HepG2 (cell line): ENCODE measurements around the gene DUSP9. TPM values are rescaled to one million over a fixed set of nuclear protein-coding genes. Genes with fewer than 3 reads are reported as not detected.

Source experiments
- ATAC-seq: fragments of 200-7000 bp; cut with Tn5 transposase; 3 replicates; pipeline ENCODE4 v1.9.1; 2020; ENCODE audit warnings: mild to moderate bottlenecking, moderate library complexity
- BruUV-seq: library from RNA; stranded (reverse); fragments of 400-500 nt; replicated peaks from 2 replicates; lab custom pipeline; 2021; lab: Mats Ljungman, UMichigan
- CTCF ChIA-PET: fragments of 300-600 bp; formaldehyde crosslinking; extraction: SDS; loops from one replicate; lab custom pipeline; 2021; ENCODE audit warnings: low total read pairs, inconsistent platforms, low intra/inter-chr PET ratio; lab: Yijun Ruan, JAX
- POLR2A ChIA-PET: fragments of 350-600 bp; sonication (Branson Sonifier 250); formaldehyde crosslinking; loops from one replicate; lab custom pipeline; 2020; ENCODE audit warnings: antibody characterized with exemption, inconsistent platforms; lab: Yijun Ruan, JAX
- DNase-seq: peaks from one replicate; pipeline ENCODE4 v3.0.0-alpha.2; 2015; ENCODE audit warnings: low spot score
- FAIRE-seq: peaks from 3 replicates; lab custom pipeline; 2011; peaks lifted over from hg19 to GRCh38; lab: Jason Lieb, UNC
- H2AFZ ChIP-seq: one replicate; pipeline ENCODE4 v1.6.1; 2011; ENCODE audit warnings: low read length, inconsistent platforms
- H3K27ac ChIP-seq: fragments of 300-600 bp; 3 replicates; pipeline ENCODE4 v1.8.0; 2011; ENCODE audit warnings: mixed run types, mild to moderate bottlenecking, mixed read lengths, low read length, inconsistent platforms; ENCODE audit not compliant: insufficient read depth; ENCODE audit errors: extremely low read length
- H3K27me3 ChIP-seq, 2 experiments: fragments of 200-600 bp in 1 of 2; 2 replicates in 1 of 2; 3 replicates in 1 of 2; pipeline versions ENCODE4 v1.6.0 to v1.8.0; 2011; ENCODE audit warnings: low read length in 2 of 2, mild to moderate bottlenecking in 2 of 2, moderate library complexity in 2 of 2, inconsistent platforms in 1 of 2; ENCODE audit not compliant: insufficient read depth in 2 of 2, control insufficient read depth in 1 of 2
- H3K36me3 ChIP-seq, 2 experiments: fragments of 200-600 bp in 1 of 2; replicated peaks in 1 of 2; 2 replicates in 1 of 2; 3 replicates in 1 of 2; pipeline versions ENCODE4 v1.5.1 to v1.8.0; 2011; ENCODE audit warnings: low read length in 2 of 2, inconsistent platforms in 1 of 2; ENCODE audit not compliant: insufficient read depth in 2 of 2, control insufficient read depth in 1 of 2
- H3K4me1 ChIP-seq: 2 replicates; pipeline ENCODE4 v1.5.1; 2012; ENCODE audit warnings: low read length, inconsistent platforms; ENCODE audit not compliant: insufficient read depth
- H3K4me2 ChIP-seq: 2 replicates; pipeline ENCODE4 v1.6.0; 2011; ENCODE audit warnings: low read depth, low read length, inconsistent platforms
- H3K4me3 ChIP-seq, 3 experiments: fragments of 200-600 bp in 1 of 3; sonication (generic), shearing (Covaris generic) in 1 of 3; replicated peaks in 1 of 3; 2 replicates each; pipeline ENCODE4 v1.5.1; 2011 to 2016; ENCODE audit warnings: low read length in 3 of 3, inconsistent platforms in 2 of 3, low read depth in 2 of 3, mild to moderate bottlenecking in 2 of 3, control low read depth in 1 of 3, mixed read lengths in 1 of 3; ENCODE audit not compliant: insufficient read depth in 1 of 3
- H3K79me2 ChIP-seq: one replicate; pipeline ENCODE4 v1.6.1; 2011; ENCODE audit warnings: low read length, inconsistent platforms; ENCODE audit not compliant: insufficient read depth
- H3K9ac ChIP-seq: 2 replicates; pipeline ENCODE4 v1.6.0; 2011; ENCODE audit warnings: mild to moderate bottlenecking, low read depth, low read length, inconsistent platforms; ENCODE audit not compliant: insufficient read depth
- H3K9me3 ChIP-seq: 2 replicates; pipeline ENCODE4 v1.5.1; 2012; ENCODE audit warnings: mild to moderate bottlenecking, low read length
- H4K20me1 ChIP-seq: 2 replicates; pipeline ENCODE4 v1.6.0; 2011; ENCODE audit warnings: inconsistent platforms, mild to moderate bottlenecking, low read length, moderate library complexity; ENCODE audit not compliant: insufficient read depth
- DR1 ChIP-seq: sonication (generic); formaldehyde crosslinking; IDR thresholded peaks from 2 replicates; pipeline ENCODE4 v1.8.0; 2021; ENCODE audit warnings: mild to moderate bottlenecking, missing genetic modification reagents, inconsistent platforms
- HNRNPL ChIP-seq: fragments of 200-400 bp; formaldehyde crosslinking; IDR thresholded peaks from 2 replicates; pipeline ENCODE4 v1.6.1; 2017; ENCODE audit warnings: mild to moderate bottlenecking, low read depth, low read length
- SOX6 ChIP-seq, 2 experiments: fragments of 450-650 bp in 1 of 2; sonication (generic) in 1 of 2; formaldehyde crosslinking in 1 of 2; IDR thresholded peaks; 2 replicates each; pipeline versions ENCODE4 v1.4.0 to v1.6.1; 2017 to 2020; ENCODE audit warnings: antibody characterized with exemption in 1 of 2, mild to moderate bottlenecking in 1 of 2, missing genetic modification reagents in 1 of 2
- STAG1 ChIP-seq: sonication (generic); formaldehyde crosslinking; IDR thresholded peaks from 2 replicates; pipeline ENCODE4 v1.4.0; 2020; ENCODE audit warnings: missing genetic modification reagents
- ZNF878 ChIP-seq: sonication (generic); formaldehyde crosslinking; IDR thresholded peaks from 2 replicates; pipeline ENCODE4 v1.8.1; 2023; ENCODE audit warnings: mild to moderate bottlenecking, missing genetic modification reagents, moderate library complexity
- WGBS: methylation state at CpG from one replicate; pipeline ENCODE4 v1.1.6; 2017; ENCODE audit warnings: low lambda C conversion rate; 5-methylcytosine and 5-hydroxymethylcytosine counted together
- in situ Hi-C: cut with HindIII; loops from 2 replicates; pipeline ENCODE4 v1.10.0; 2017; ENCODE audit warnings: low pct_unique_long_range_greater_than_20kb; ENCODE audit not compliant: extremely low pct_ligation_motif_present
- intact Hi-C: fragments of 100-400 bp; cut with micrococcal nuclease; formaldehyde crosslinking; loops from one replicate; pipeline ENCODE4 v1.10.0; 2022; ENCODE audit not compliant: unreplicated experiment
- polyA plus RNA-seq, 8 experiments: library from polyadenylated mRNA; depleted of rRNA in 3 of 8; stranded (reverse) in 7 of 8; unstranded in 1 of 8; fragments of >200 nt; fragmentation: Illumina TruSeq in 4 of 8; extraction: Trizol in 4 of 8; gene quantifications; 2 replicates each; pipeline versions ENCODE4 v1.2.1 to v1.2.3, GENCODE V29; 2011 to 2016; ENCODE audit warnings: low read depth in 4 of 8, missing spikeins in 1 of 8, mixed read lengths in 1 of 8; ENCODE audit not compliant: insufficient read depth in 1 of 8
- total RNA-seq, 5 experiments: library from RNA; depleted of rRNA; stranded (reverse); fragments of >200 nt; fragmentation: Illumina TruSeq; extraction: Trizol; gene quantifications; 2 replicates each; pipeline ENCODE4 v1.2.3, GENCODE V29; 2016; ENCODE audit warnings: low read depth in 1 of 5
- TF ChIP-seq, protein P1 (sequence below): sonication (generic); formaldehyde crosslinking; IDR thresholded peaks from 2 replicates; pipeline ENCODE4 v1.4.0; 2020; ENCODE audit warnings: missing genetic modification reagents, borderline replicate concordance
- TF ChIP-seq, protein P2 (sequence below): sonication (generic); formaldehyde crosslinking; IDR thresholded peaks from 2 replicates; pipeline ENCODE4 v1.4.0; 2020; ENCODE audit warnings: missing genetic modification reagents, borderline replicate concordance
- TF ChIP-seq, protein P3 (sequence below): sonication (generic); formaldehyde crosslinking; IDR thresholded peaks from 2 replicates; pipeline ENCODE4 v1.5.0; 2020; ENCODE audit warnings: mild to moderate bottlenecking, missing genetic modification reagents, moderate library complexity

Gene DUSP9
- total and polyA plus RNA-seq, 2 of the 13 experiments (the other 11 are each of a cell fraction or from before 2014, with no cell fraction given): 235 to 435 TPM

DNA sequence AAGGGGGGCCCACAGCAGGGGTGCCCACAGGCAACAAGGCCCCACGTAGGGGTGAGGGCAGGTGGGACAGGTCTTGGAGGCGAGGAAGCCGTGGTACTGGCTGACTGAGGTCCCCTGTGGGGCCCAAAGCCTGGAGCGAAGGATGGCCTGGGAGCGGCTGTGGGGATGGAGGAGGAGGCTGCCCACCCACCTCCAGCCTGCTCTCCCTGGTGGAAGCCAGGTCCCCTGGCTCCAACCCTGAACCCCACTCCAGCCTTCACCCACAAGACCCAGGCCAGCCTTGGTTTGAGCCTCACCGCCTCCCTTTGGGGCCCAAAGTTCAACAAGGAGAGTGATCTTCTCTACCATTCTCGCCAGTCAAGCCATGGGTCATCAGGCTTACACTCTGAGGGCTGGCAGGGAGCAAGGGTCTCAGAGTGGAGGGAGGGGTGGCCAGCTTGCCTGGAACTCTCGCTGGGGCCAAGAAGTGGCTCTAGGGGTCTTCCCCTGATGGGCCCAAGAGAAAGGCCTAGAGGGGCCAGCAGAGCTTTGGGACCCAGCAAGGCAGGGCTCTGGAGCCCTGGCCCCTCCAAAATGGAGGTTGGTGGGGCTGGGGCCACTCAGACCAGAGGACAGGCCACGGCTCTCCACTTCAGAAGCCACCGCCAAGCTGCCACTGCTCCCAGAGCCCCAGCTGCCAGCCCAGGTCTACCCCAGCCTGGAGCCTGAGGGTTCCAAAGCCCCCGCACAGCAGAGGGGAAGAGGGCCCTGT, 21.6 kb downstream of the DUSP9 start (continued):
- TF ChIP-seq, protein P1, sequence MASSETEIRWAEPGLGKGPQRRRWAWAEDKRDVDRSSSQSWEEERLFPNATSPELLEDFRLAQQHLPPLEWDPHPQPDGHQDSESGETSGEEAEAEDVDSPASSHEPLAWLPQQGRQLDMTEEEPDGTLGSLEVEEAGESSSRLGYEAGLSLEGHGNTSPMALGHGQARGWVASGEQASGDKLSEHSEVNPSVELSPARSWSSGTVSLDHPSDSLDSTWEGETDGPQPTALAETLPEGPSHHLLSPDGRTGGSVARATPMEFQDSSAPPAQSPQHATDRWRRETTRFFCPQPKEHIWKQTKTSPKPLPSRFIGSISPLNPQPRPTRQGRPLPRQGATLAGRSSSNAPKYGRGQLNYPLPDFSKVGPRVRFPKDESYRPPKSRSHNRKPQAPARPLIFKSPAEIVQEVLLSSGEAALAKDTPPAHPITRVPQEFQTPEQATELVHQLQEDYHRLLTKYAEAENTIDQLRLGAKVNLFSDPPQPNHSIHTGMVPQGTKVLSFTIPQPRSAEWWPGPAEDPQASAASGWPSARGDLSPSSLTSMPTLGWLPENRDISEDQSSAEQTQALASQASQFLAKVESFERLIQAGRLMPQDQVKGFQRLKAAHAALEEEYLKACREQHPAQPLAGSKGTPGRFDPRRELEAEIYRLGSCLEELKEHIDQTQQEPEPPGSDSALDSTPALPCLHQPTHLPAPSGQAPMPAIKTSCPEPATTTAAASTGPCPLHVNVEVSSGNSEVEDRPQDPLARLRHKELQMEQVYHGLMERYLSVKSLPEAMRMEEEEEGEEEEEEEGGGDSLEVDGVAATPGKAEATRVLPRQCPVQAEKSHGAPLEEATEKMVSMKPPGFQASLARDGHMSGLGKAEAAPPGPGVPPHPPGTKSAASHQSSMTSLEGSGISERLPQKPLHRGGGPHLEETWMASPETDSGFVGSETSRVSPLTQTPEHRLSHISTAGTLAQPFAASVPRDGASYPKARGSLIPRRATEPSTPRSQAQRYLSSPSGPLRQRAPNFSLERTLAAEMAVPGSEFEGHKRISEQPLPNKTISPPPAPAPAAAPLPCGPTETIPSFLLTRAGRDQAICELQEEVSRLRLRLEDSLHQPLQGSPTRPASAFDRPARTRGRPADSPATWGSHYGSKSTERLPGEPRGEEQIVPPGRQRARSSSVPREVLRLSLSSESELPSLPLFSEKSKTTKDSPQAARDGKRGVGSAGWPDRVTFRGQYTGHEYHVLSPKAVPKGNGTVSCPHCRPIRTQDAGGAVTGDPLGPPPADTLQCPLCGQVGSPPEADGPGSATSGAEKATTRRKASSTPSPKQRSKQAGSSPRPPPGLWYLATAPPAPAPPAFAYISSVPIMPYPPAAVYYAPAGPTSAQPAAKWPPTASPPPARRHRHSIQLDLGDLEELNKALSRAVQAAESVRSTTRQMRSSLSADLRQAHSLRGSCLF: no peak
- TF ChIP-seq ZNF878 (CRISPR knock-in tag): no peak

DNA sequence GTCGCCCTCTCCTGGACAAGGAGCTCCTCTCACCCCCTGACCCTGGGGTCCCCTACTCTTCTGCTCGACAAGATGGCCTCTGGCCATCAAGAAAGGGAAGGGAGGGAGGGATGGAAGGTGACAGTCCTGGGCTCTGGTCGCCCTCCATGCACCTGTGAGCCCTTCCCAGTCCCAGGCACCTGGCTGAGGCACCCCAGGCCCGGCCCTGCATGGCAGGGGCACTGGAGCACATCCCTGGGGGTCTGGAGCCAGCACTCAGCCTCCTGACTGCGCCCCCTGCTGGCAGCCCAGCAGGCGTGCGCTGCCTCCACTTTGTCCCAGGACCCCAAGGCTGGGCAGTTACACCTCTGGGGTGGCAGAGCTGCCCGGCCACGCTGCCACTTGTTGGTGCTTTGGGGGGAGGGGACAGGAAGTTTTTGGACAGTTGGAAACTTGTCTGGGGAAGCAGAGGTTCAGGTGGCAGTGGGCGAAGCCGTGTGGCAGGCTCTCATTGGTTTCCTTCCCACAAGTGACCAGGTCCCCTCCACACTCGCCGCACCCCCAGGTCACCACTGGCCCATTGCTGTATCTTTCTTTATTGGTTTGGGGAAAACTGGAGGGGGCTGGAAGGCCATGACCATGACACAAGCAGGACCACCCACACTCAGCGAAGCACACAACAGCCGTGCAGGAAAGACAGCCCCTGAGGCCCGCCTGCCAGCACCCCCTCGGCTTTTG, 22.3 kb downstream of the DUSP9 start:
- CTCF ChIA-PET: interaction anchor here (1.3 to 3.1 kb wide), 6 partner anchors 39 to 130 kb away, joined by 3 to 35 read pairs (median 11); no protein-coding TSS in a partner anchor
- in situ Hi-C loops (loop anchor here (5.0 to 25.0 kb wide), 2 partner anchors 112 to 707 kb away; no protein-coding TSS in a partner anchor), intact Hi-C loops (loop anchor here (2.0 kb wide), 1 partner anchor 115 kb away; no protein-coding TSS in a partner anchor)
- H3K36me3 ChIP-seq: no peaks in the 10 kb centered on the region
- no peak overlapping the region for H3K4me3 ChIP-seq
- H3K9ac ChIP-seq: no peak overlapping the region
- H4K20me1 ChIP-seq: no peaks in the 10 kb centered on the region
- H3K4me1 ChIP-seq: peaks cover 50% of the 10 kb centered on the region
- H3K79me2 ChIP-seq: no peaks in the 10 kb centered on the region
- FAIRE-seq (peak; percentile 50), ATAC-seq (peak; percentile 66), DNase-seq (no peak)
- no peaks in the 10 kb centered on the region for H3K9me3 ChIP-seq
- no peak overlapping the region for H3K27ac ChIP-seq
- H3K4me2 ChIP-seq: no peak overlapping the region
- H2AFZ ChIP-seq: no peak overlapping the region
- peaks cover 0 to 13% of the 10 kb centered on the region in 2 experiments; a peak in 2 of 5 replicates for H3K27me3 ChIP-seq
- 90% methylated on average over 2 of the region's 17 CpGs for WGBS
- POLR2A ChIA-PET: interaction anchor here (1.3 kb wide), 1 partner anchor 46 kb away, joined by 3 read pairs; no protein-coding TSS in a partner anchor
- no TSS peak for BruUV-seq
- TF ChIP-seq, protein P2, sequence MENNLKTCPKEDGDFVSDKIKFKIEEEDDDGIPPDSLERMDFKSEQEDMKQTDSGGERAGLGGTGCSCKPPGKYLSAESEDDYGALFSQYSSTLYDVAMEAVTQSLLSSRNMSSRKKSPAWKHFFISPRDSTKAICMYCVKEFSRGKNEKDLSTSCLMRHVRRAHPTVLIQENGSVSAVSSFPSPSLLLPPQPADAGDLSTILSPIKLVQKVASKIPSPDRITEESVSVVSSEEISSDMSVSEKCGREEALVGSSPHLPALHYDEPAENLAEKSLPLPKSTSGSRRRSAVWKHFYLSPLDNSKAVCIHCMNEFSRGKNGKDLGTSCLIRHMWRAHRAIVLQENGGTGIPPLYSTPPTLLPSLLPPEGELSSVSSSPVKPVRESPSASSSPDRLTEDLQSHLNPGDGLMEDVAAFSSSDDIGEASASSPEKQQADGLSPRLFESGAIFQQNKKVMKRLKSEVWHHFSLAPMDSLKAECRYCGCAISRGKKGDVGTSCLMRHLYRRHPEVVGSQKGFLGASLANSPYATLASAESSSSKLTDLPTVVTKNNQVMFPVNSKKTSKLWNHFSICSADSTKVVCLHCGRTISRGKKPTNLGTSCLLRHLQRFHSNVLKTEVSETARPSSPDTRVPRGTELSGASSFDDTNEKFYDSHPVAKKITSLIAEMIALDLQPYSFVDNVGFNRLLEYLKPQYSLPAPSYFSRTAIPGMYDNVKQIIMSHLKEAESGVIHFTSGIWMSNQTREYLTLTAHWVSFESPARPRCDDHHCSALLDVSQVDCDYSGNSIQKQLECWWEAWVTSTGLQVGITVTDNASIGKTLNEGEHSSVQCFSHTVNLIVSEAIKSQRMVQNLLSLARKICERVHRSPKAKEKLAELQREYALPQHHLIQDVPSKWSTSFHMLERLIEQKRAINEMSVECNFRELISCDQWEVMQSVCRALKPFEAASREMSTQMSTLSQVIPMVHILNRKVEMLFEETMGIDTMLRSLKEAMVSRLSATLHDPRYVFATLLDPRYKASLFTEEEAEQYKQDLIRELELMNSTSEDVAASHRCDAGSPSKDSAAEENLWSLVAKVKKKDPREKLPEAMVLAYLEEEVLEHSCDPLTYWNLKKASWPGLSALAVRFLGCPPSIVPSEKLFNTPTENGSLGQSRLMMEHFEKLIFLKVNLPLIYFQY (CRISPR knock-in tag): no peak
- TF ChIP-seq SOX6 (IDR thresholded peaks at IDR 0.05) (no peak), SOX6 (CRISPR knock-in tag; IDR thresholded peaks at IDR 0.05) (no peak), HNRNPL (peak; percentile 65; the same call in 1 of the 2 replicates), DR1 (CRISPR knock-in tag) (no peak), STAG1 (peak; percentile 50)
- TF ChIP-seq, protein P3, sequence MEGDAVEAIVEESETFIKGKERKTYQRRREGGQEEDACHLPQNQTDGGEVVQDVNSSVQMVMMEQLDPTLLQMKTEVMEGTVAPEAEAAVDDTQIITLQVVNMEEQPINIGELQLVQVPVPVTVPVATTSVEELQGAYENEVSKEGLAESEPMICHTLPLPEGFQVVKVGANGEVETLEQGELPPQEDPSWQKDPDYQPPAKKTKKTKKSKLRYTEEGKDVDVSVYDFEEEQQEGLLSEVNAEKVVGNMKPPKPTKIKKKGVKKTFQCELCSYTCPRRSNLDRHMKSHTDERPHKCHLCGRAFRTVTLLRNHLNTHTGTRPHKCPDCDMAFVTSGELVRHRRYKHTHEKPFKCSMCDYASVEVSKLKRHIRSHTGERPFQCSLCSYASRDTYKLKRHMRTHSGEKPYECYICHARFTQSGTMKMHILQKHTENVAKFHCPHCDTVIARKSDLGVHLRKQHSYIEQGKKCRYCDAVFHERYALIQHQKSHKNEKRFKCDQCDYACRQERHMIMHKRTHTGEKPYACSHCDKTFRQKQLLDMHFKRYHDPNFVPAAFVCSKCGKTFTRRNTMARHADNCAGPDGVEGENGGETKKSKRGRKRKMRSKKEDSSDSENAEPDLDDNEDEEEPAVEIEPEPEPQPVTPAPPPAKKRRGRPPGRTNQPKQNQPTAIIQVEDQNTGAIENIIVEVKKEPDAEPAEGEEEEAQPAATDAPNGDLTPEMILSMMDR (CRISPR knock-in tag): peak; percentile 75
